ELR (cell line): ENCODE measurements around the gene TES.

Source experiments
- DNase-seq: peaks from one replicate; pipeline ENCODE4 v3.0.0-alpha.2; 2015; ENCODE audit warnings: low read depth

TES gene

GRCh38 chr7:116194115-116194514 lies 16.2 kb upstream of the TES start:
- no peak for DNase-seq

- DNase-seq, result peak; percentile 35
Measured at GRCh38 chr7:116195451-116195850, 14.9 kb upstream of the TES start.

- DNase-seq, result no peak
Measured at GRCh38 chr7:116196947-116197346, 13.4 kb upstream of the TES start.

GRCh38 chr7:116197360-116197759 lies 13.0 kb upstream of the TES start:
- DNase-seq, result no peak

- peak; percentile 16 for DNase-seq
Measured at GRCh38 chr7:116198748-116199410, 11.5 kb upstream of the TES start.

GRCh38 chr7:116200963-116201362 lies 9.4 kb upstream of the TES start:
- DNase-seq, result no peak

GRCh38 chr7:116206141-116206540 lies 4.2 kb upstream of the TES start:
- no peak for DNase-seq

- DNase-seq, result no peak
Measured at GRCh38 chr7:116208919-116209318, 1.4 kb upstream of the TES start.

GRCh38 chr7:116209561-116210070 lies 723 bp upstream of the TES start:
- DNase-seq, result peak; percentile 40

GRCh38 chr7:116211006-116211912 lies 920 bp downstream of the TES start:
- peak; percentile 91 for DNase-seq

GRCh38 chr7:116211913-116212596 lies 1.7 kb downstream of the TES start:
- DNase-seq, result peak; percentile 52

- peak; percentile 42 for DNase-seq
Measured at GRCh38 chr7:116212869-116213268, 2.5 kb downstream of the TES start.

GRCh38 chr7:116213361-116214130 lies 3.2 kb downstream of the TES start:
- DNase-seq, result no peak

GRCh38 chr7:116214921-116215320 lies 4.6 kb downstream of the TES start:
- DNase-seq, result no peak

- DNase-seq, result no peak
Measured at GRCh38 chr7:116215551-116215950, 5.2 kb downstream of the TES start.

GRCh38 chr7:116216956-116217571 lies 6.7 kb downstream of the TES start:
- peak; percentile 79 for DNase-seq

- peak; percentile 91 for DNase-seq
Measured at GRCh38 chr7:116218051-116218645, 7.8 kb downstream of the TES start.

- DNase-seq, result no peak
Measured at GRCh38 chr7:116218747-116219146, 8.4 kb downstream of the TES start.

- no peak for DNase-seq
Measured at GRCh38 chr7:116219288-116219687, 8.9 kb downstream of the TES start.

GRCh38 chr7:116219834-116220233 lies 9.5 kb downstream of the TES start:
- no peak for DNase-seq

GRCh38 chr7:116222501-116222900 lies 12.2 kb downstream of the TES start:
- no peak for DNase-seq
